Panc1 (cell line): ENCODE results near the gene TRMT61A.

Source experiments
- POLR2AphosphoS5 ChIP-seq: IDR thresholded peaks from 2 replicates; pipeline ENCODE4 v1.6.1; 2012; ENCODE audit warnings: mild to moderate bottlenecking, low read depth, low read length, moderate library complexity
- SIN3A ChIP-seq: IDR thresholded peaks from 2 replicates; pipeline ENCODE4 v1.6.1; 2012; ENCODE audit warnings: low read depth, mild to moderate bottlenecking, low read length, moderate library complexity, borderline replicate concordance; ENCODE audit not compliant: insufficient read depth
- TF ChIP-seq, protein P1 (sequence below), 2 experiments: IDR thresholded peaks; 2 replicates each; pipeline ENCODE4 v1.6.1; 2011 to 2012; ENCODE audit warnings: low read depth in 2 of 2, control low read depth in 1 of 2, low read length in 1 of 2, mild to moderate bottlenecking in 1 of 2, moderate library complexity in 1 of 2; ENCODE audit not compliant: insufficient read depth in 1 of 2

DNA sequence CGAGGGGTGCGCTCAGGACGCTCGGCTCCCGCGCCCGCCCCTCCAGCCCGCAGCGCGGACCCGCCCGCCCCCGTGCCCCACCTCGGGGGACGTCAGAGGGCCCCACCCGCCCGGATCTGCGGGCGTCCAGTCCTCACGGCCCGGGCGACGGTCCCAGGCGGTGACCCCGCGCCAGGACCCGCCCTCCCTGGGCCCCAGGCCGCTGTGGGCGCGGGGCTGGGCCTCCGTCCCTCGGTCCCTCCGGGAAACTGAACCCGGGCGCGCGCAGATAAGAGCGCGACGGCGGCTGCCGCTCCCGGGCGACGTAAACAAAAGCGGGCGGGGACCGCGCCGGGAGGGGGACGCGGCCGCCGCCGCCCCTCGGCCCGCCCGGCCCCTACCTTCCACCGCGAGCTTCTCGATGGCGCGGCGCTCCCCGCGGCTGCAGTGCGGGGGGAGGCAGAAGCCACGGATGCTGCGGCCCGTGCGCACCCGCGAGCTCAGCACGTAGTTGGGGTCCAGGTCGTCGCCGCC lies 7.5 kb upstream of the TRMT61A start:
- TF ChIP-seq POLR2AphosphoS5 (no peak), SIN3A (no peak; the same call in 1 of the 2 replicates)
- TF ChIP-seq, protein P1, sequence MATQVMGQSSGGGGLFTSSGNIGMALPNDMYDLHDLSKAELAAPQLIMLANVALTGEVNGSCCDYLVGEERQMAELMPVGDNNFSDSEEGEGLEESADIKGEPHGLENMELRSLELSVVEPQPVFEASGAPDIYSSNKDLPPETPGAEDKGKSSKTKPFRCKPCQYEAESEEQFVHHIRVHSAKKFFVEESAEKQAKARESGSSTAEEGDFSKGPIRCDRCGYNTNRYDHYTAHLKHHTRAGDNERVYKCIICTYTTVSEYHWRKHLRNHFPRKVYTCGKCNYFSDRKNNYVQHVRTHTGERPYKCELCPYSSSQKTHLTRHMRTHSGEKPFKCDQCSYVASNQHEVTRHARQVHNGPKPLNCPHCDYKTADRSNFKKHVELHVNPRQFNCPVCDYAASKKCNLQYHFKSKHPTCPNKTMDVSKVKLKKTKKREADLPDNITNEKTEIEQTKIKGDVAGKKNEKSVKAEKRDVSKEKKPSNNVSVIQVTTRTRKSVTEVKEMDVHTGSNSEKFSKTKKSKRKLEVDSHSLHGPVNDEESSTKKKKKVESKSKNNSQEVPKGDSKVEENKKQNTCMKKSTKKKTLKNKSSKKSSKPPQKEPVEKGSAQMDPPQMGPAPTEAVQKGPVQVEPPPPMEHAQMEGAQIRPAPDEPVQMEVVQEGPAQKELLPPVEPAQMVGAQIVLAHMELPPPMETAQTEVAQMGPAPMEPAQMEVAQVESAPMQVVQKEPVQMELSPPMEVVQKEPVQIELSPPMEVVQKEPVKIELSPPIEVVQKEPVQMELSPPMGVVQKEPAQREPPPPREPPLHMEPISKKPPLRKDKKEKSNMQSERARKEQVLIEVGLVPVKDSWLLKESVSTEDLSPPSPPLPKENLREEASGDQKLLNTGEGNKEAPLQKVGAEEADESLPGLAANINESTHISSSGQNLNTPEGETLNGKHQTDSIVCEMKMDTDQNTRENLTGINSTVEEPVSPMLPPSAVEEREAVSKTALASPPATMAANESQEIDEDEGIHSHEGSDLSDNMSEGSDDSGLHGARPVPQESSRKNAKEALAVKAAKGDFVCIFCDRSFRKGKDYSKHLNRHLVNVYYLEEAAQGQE (IDR thresholded peaks at IDR 0.05; ENCODE audit: insufficient read depth in 1 of 2, low read depth in 2 of 2, low read length in 1 of 2) = no peak
